Measurements from ENCODE around the gene LCN10.
A peak's percentile ranks its signal among the peaks of the same experiment; 100 is the strongest.

Gene LCN10

DNA sequence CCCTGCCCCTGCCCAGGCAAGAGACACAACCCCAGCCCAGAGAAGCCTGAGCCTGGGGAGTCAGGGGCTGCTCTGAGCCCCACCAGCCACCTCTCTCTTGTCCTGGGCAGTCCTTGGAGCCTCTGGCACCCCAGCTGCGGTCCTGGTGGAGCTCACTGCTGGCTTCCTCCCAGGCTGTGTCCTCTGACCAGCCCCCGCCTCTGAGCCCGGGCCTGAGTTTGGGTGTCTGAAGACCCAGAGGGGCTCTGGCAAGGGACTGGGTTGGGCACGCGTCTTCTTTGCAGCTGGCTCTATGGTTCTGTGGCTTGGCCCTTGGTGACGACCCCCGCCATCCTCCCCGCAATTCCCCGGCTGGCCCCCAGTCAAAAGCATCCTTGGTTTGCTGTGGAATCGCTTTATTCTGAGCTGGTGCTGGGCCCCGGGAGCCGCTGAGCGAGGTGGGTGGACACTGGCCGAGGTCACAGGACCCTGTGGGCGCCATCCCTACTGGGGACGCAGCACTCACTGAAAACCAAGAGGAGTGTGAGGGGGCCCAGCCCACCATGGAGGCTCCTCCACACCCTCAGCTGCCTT, 985 bp upstream of the LCN10 start:
- Histone ChIP-seq H3K27ac (no peak overlapping the region), H3K4me3 (no peak overlapping the region)

DNA sequence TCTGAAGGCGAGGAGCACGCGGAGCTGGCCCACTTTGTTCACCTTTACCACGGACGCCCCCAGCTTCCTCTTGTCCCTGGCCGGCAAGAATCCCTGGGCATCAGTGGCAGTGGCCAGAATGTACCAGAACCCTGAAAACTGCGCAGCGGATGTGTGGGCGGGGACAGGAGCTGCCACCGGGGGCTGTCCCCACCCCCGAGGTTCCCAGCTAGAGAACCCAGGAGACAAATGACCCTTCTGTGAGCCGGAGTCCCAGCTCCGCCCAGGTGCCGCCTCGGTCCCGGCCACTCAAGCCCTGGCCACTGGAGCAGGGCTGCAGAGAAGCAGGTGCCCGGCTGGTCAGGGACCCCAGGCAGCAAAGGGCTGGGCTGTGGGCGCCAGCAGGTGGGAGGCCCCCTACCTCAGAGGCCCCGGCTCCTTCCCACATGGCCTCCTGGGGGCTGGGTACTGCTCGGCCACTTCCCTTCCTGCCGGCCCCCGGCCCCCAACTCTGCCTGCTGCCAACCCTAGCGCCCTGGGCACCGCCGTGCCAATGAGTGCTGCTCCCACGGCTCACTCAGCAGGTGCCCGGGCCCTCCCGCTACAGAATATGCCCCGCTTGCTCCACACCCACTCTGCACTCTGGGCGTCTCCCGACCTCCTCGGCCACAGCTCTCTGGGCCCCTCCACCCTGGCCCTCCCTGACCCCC, 713 bp downstream of the LCN10 start:
- no peak overlapping the region for H3K4me3 ChIP-seq
- peak overlapping the region in 1 of 21 experiments; percentile 54 for H3K27ac ChIP-seq

DNA sequence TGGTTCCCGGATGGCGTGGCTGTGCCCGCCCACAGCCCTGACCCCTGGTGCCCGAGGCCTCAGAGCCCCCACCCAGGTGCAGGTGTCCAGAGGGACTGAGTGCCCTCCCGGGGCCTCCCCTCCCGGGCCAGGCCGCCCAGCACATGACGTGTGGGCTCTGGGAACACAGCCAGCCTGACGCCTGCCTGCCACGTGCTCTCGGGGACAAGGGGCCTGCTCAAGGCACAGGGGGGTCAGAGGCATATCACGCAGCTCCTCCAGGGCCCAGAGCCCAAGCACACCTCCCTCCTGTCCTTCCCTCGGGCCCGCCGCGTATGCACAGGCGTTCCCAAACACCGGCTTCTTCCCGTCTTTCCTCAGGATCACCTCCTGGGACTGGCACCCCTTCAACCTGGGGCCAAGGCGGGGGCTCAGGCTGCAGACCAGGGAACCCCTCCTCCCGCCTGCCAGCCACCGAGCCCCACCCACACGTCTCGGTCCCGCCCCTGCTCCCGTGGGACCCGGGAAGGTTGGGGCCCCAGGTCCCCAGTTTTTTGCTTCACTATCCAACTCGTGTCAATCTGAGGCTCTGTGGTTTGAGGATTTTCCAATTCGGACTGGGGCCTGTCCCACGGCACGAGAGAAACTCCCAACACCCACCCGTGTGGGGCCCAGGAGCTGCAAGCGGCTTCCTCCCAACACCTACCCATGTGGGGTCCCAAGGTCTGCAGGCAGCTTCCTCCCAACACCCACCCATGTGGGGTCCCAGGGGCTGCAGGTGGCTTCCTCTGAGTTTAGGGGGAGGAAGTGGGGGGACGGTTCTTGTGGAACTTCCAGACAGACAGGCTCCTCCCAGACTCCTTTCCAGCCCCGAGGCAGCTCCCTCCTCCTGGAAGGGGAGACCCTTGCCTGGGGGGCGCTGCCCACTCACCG, 1.5 kb downstream of the LCN10 start:
- H3K27ac ChIP-seq: peak overlapping the region in 1 of 21 experiments; percentile 54
- no peak overlapping the region for H3K4me3 ChIP-seq

DNA sequence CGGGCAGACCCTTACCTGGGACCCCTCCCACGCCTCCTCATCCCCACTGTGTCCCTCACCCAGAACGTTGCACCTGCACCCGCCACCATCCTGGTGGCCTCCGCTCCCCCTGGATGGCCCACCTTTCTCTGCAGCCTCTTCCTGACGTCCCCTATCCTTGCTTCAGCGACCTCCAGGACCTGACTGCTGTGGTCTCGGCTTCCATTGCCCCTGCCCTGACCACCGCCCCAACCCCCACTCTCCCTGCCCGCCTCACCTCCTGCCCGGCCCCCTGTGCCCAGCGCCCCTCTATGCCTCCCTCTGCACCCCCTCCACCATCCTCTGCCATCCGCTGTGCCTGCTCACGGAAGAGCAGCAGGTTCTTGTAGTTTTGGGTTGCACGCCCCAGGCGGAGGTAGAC, 2.2 kb downstream of the LCN10 start:
- Histone ChIP-seq H3K4me3 (no peak overlapping the region), H3K27ac (no peak overlapping the region)

GRCh38 chr9:136740069-136740468, 2.7 kb downstream of the LCN10 start:
- H3K27ac ChIP-seq: no peak overlapping the region
- no peak overlapping the region for H3K4me3 ChIP-seq

- H3K4me3 ChIP-seq: no peak overlapping the region
- H3K27ac ChIP-seq: no peak overlapping the region
Observed at GRCh38 chr9:136739509-136739908, 3.2 kb downstream of the LCN10 start.

DNA sequence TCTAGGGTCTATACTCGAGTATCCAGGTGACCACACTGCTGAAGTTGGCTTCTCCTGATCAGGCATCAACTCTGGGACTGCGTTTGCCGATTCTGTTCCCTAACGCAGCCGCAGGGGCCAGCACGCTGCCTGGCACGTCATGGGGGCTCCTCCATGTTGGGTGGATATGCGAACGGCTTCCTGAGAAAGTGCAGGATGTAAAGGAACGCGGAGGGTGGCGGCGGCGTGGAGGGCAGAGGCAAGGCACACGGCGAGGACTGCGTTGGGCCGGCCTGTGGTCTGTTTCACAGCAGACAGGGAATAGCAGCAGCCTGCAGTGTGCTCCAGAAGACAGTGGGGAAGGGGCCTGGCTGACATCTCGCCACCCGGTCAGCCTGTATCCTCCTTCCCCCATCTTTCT, 3.8 kb downstream of the LCN10 start:
- Histone ChIP-seq H3K27ac (no peak overlapping the region), H3K4me3 (no peak overlapping the region)

DNA sequence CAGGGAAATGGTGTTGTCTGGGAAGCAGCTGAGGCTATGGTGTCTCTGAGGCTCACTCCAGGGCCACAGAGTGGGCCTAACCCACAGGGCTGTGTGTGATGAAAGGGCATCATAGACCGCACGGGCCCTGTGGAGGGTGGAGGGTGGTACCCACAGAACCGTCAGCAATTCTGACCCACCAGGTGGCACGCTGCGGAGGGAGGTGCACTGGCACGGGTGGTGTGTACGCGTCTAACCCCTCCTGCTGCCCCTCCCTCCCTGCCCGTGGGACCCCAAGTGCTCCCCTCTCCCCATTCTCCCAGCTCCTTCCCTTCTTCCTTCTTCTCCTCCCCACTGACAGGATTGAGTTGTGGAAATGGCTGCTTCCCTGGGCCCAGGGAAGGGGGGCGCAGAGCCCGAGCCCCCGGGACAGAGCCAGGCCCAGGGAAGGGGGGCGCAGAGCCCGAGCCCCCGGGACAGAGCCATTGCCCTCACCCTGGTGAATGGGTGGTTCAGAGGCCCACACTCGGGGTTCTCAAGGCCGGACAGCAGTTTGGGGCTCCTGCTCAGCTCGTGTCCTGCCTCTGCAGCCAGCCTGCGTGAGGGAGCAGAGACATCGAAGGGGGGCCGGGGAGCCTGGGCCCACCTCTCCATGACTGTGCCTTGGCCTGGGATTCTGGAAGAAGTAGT, 6.8 kb downstream of the LCN10 start:
- Histone ChIP-seq H3K4me3 (no peak overlapping the region), H3K27ac (no peak overlapping the region)

- H3K27ac ChIP-seq: no peak overlapping the region
- H3K4me3 ChIP-seq: no peak overlapping the region
Observed at GRCh38 chr9:136734837-136735496, 7.8 kb downstream of the LCN10 start.

DNA sequence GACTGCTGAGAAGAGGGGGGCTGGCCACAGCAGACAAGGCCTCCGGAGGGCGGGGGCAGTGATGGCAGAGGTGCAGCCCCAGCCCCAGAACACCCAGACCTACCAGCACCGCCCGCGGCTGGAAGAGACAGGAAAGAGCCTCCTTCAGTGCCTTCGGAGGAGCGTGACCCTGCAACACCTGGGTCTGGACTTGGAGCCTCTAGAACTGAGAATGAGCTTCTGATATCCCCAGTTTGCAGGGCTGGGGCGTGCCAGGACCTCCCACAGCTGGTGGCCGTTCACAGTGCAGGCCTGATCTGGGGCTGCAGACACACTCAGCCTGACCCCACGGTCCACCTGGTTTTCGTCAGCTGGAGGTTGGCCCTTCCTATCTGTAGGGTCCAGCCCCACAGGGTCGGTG, 9.1 kb downstream of the LCN10 start:
- no peak overlapping the region for H3K27ac ChIP-seq
- H3K4me3 ChIP-seq: no peak overlapping the region

DNA sequence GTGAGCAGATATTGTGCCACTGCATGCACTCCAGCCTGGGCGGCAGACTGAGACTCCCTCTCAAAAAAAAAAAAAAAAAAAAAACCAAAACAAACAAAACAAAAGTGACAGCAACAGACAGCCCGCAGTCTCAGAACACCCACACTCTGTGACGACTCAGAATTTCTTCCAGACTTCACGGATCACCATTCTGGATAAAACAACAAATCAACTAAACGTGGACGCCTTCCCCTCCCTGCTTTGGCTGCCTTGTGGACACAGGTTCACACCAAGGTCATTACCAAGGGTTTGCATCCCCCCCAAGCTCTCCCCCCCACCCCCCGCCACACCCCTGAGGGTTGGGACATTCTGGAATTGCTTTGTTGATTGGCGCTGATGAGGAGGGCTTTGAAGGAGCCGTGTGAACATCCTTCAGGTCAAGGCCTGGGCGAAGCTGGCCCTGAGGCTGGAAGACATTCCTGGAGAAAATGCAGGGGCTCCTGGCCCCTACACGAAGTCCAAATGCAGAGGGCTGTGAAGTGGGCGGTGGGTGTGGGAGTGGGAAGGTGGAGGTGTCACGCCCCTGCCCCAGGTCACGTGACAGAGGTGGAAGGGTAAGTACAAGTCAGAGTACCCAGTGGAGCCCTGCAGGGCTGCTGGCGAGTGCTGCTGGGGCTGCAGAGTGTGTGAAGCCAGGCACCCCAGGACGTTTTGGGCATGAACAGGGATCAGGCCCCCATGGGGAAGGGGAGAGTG, 10.1 kb downstream of the LCN10 start:
- no peak overlapping the region for H3K27ac ChIP-seq
- no peak overlapping the region for H3K4me3 ChIP-seq

GRCh38 chr9:136729926-136730325, 12.8 kb downstream of the LCN10 start:
- no peak overlapping the region for H3K4me3 ChIP-seq
- no peak overlapping the region for H3K27ac ChIP-seq

DNA sequence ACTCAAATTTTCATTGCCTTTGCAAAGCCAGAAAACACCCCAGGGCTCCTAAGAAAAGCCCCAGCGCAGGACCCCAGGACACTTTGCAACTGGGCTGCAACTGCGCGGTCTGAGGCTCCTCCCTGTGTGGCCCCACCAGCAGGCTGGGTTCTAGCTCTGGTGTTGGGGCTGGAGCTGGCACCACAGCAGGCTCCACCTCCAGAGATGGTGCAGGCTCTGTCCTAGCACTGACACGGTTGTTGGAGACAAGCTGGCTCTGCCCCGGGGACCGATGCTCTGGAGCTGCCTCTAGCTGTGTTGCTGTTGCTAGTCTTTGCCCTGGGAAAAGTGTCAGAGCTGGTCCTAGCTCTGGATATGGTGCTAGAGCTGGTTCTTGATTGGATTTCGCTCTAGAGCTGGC, 13.6 kb downstream of the LCN10 start:
- Histone ChIP-seq H3K4me3 (peak overlapping the region; percentile 55 to 97 (median 83)), H3K27ac (peak overlapping the region in 10 of 21 experiments; percentile 74 to 95 (median 88))

DNA sequence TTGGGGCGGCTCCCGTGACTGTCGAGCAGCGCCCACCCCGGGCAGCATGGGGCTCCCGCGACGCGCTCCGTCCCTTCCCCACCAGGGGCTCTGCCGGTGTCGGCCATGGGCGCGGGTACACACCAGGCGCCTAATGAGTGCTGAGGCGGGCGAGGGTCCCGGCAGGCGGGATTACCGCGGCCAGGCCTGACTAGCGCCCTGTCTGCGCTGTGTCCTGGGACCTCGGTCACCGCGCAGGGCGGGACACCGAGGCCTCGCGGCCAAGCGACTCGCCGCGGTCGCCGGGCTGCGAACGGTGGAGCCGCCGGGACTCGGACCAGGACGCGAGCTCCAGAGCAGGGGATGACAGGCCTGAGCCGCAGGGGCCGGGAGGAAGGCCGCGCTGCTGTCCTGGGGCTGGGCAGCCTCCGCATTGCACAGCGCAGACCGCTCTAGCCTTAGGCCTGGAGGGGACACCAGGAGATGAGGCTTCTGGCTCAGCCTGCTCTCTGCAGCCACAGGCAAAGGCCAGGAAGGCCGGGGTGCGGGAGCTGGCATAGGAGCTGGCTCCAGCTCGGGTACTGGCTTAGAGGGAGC, 14.1 kb downstream of the LCN10 start:
- peak overlapping the region; percentile 55 to 97 (median 83) for H3K4me3 ChIP-seq
- H3K27ac ChIP-seq: peak overlapping the region in 20 of 21 experiments; percentile 30 to 95 (median 86)

GRCh38 chr9:136728080-136728547, 14.6 kb downstream of the LCN10 start:
- Histone ChIP-seq H3K4me3 (peak overlapping the region; percentile 55 to 97 (median 83)), H3K27ac (peak overlapping the region; percentile 56 to 97 (median 86))

DNA sequence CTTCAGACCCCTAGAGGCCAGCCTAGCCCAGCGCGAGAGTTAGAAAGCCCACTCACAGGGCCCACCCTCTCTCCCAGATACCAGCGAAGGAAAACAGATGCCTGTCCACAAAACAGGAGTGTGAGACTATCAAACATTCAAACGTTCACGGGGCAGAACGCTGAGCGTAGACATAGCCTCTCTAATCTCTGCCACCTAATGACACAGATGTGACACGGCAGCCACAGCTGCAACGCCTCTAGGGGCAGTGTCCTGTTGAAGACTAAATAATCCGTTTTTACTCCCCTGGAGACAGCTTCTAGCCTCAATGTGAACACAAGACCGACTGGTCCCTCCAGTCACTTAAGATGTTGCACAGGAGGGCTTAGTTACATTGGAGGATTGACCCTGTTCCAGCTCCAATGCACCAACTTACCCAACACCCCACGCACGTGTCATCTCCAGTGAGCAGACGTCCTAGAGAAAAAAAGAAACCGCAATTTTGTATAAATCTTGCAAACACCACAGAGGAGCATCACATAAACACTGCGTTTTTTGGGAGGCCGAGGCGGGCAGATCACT, 16.0 kb downstream of the LCN10 start:
- H3K4me3 ChIP-seq: peak overlapping the region; percentile 55 to 97 (median 83)
- H3K27ac ChIP-seq: peak overlapping the region in 11 of 21 experiments; percentile 17 to 97 (median 86)

- Histone ChIP-seq H3K27ac (peak overlapping the region in 10 of 21 experiments; percentile 9 to 97 (median 56)), H3K4me3 (peak overlapping the region; percentile 55 to 97 (median 83))
Observed at GRCh38 chr9:136726118-136726517, 16.6 kb downstream of the LCN10 start.

- H3K27ac ChIP-seq: peak overlapping the region in 5 of 21 experiments; percentile 18 to 97 (median 59)
- H3K4me3 ChIP-seq: peak overlapping the region in 6 of 7 experiments; percentile 55 to 91 (median 82)
Observed at GRCh38 chr9:136725612-136726011, 17.1 kb downstream of the LCN10 start.

Measured in skin epidermis (tissue), 12 donors.